Ovary (tissue), 9 donors: Measurements from ENCODE around the gene SPINK1. TPM values are rescaled to one million over a fixed set of nuclear protein-coding genes. Genes with fewer than 3 reads are reported as not detected.

Source experiments
- DNase-seq, 5 donors: peaks; one replicate each; pipeline ENCODE4 v3.0.0-alpha.2; 2019 to 2020
- H3K27ac ChIP-seq, 2 donors: fragments of 200-600 bp; one replicate each; pipeline versions ENCODE4 v1.5.1 to v1.8.0; 2019 to 2022
- H3K27me3 ChIP-seq: fragments of 200-600 bp; one replicate; pipeline ENCODE4 v1.8.0; 2022
- H3K36me3 ChIP-seq: fragments of 200-600 bp; sonication (generic); one replicate; pipeline ENCODE4 v1.5.1; 2019
- H3K4me1 ChIP-seq: one replicate; pipeline ENCODE4 v1.8.1; 2013; ENCODE audit warnings: mild to moderate bottlenecking, moderate library complexity; ENCODE audit not compliant: insufficient read depth
- H3K4me3 ChIP-seq: fragments of 200-600 bp; sonication (generic); one replicate; pipeline ENCODE4 v1.5.1; 2017
- H3K9me3 ChIP-seq, 2 donors: fragments of 200-600 bp in 1 of 2; sonication (generic) in 1 of 2; one replicate each; pipeline versions ENCODE4 v1.5.1 to v1.8.1; 2013 to 2019; ENCODE audit warnings: mild to moderate bottlenecking in 1 of 2, moderate library complexity in 1 of 2
- CTCF ChIP-seq, 3 donors: fragments of 450-650 bp in 2 of 3; fragments of 200-600 bp in 1 of 3; IDR thresholded peaks; one replicate each; pipeline versions ENCODE4 v1.5.1 to v1.8.0; 2016 to 2022; ENCODE audit warnings: antibody characterized with exemption in 3 of 3, mild to moderate bottlenecking in 1 of 3
- EP300 ChIP-seq: sonication (generic); formaldehyde crosslinking; IDR thresholded peaks from one replicate; pipeline ENCODE4 v1.6.1; 2017; ENCODE audit warnings: antibody characterized with exemption
- POLR2A ChIP-seq: fragments of 450-650 bp; IDR thresholded peaks from one replicate; pipeline ENCODE4 v1.6.1; 2017; ENCODE audit warnings: antibody characterized with exemption, mild to moderate bottlenecking, moderate library complexity
- WGBS, 3 donors: extraction: QIAGEN DNeasy Blood & Tissue Kit in 1 of 3; methylation state at CpG; one replicate each; pipeline versions ENCODE4 v1.1.5 to v1.1.7; 2013 to 2017; 5-methylcytosine and 5-hydroxymethylcytosine counted together
- intact Hi-C, 4 donors: fragments of 100-400 bp; cut with DNase I; formaldehyde crosslinking; loops; one replicate each; pipeline versions ENCODE4 v1.11.0 to v1.15.1; 2022 to 2023
- polyA plus RNA-seq, 2 donors: library from polyadenylated mRNA; stranded (reverse); fragments of 200-250 nt in 1 of 2; fragments of 350-450 nt in 1 of 2; fragmentation: Illumina TruSeq in 1 of 2; extraction: RNeasy Lipid Tissue Mini Kit (QIAGEN cat#74804) in 1 of 2; gene quantifications; one replicate each; pipeline ENCODE4 v1.2.3, GENCODE V29; 2013 to 2014
- total RNA-seq, 7 donors: library from RNA; depleted of rRNA in 2 of 7; stranded (reverse); fragments of >200 nt in 2 of 7; fragmentation: NEBNext Ultra II Directional in 3 of 7; extraction: Animal tissue kit (Norgen Biotek cat#: 25700) in 3 of 7; gene quantifications; one replicate each; pipeline versions ENCODE4 v1.1.0 to v1.2.4, GENCODE V29; 2016 to 2023
- donor health status: DM: no; HTN: no; CAD: no; lungs with moderate emphysema.
- donor health status: DM: no; HTN: no; CAD: no.
- donor health status: Bipolar disorder and iron deficiency.
- donor health status: DM: yes; HTN: yes; CAD: no.
- donor health status: DM: no; HTN: no; CAD: no.
- donor health status: DM: yes; HTN: yes; CAD: no.

The SPINK1 gene
- total and polyA plus RNA-seq, 9 donors, result 13.1 to 24.2 TPM; not detected in 7

GRCh38 chr5:147845618-147846017 is 14.1 kb upstream of the SPINK1 start:
- Histone ChIP-seq H3K4me3 (no peak overlapping the region), H3K36me3 (no peaks in the 10 kb centered on the region), H3K9me3 (no peaks in the 10 kb centered on the region), H3K27me3 (no peaks in the 10 kb centered on the region), H3K27ac (no peak overlapping the region), H3K4me1 (no peaks in the 10 kb centered on the region)
- no peak for TF ChIP-seq CTCF (IDR thresholded peaks at IDR 0.05)
- no peak for TF ChIP-seq EP300
- no peak for TF ChIP-seq POLR2A
- intact Hi-C loops, result no loop called here
- WGBS, 3 donors, result 48 to 76% (median 52%) methylated on average over 4 of the region's 4 CpGs
- DNase-seq, result no peak

DNA sequence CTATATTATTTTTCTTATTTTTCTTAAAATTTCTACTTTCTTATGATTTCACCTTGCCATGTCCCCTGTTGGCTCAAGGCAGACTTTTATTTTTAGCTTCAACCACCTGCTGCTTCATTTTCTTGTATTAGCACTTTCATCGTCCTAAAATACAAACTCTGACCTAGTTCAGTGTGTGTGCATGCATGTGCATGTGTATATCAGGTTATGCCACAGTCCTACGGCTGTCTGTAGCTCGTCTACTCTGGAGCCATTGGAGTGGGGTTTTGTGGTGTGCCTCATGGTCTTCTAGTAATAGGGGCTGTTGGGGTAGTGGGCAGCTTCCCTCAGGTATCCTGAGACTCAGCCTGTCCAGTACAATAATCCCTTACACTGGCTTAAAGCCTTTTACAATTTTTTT is 13.4 kb upstream of the SPINK1 start:
- no peak for DNase-seq
- H3K27ac ChIP-seq, result no peak overlapping the region
- H3K4me3 ChIP-seq, result no peak overlapping the region
- H3K9me3 ChIP-seq, result no peaks in the 10 kb centered on the region
- no peaks in the 10 kb centered on the region for H3K27me3 ChIP-seq
- no peaks in the 10 kb centered on the region for H3K36me3 ChIP-seq
- intact Hi-C loops, result no loop called here
- 49 to 73% (median 51%) methylated on average over 3 of the region's 3 CpGs for WGBS, 3 donors
- H3K4me1 ChIP-seq, result no peaks in the 10 kb centered on the region
- no peak for TF ChIP-seq CTCF (IDR thresholded peaks at IDR 0.05)
- TF ChIP-seq EP300, result no peak
- TF ChIP-seq POLR2A, result no peak

GRCh38 chr5:147842869-147843268 is 11.4 kb upstream of the SPINK1 start:
- no peak for TF ChIP-seq POLR2A
- TF ChIP-seq CTCF (IDR thresholded peaks at IDR 0.05), result no peak
- TF ChIP-seq EP300, result no peak

DNA sequence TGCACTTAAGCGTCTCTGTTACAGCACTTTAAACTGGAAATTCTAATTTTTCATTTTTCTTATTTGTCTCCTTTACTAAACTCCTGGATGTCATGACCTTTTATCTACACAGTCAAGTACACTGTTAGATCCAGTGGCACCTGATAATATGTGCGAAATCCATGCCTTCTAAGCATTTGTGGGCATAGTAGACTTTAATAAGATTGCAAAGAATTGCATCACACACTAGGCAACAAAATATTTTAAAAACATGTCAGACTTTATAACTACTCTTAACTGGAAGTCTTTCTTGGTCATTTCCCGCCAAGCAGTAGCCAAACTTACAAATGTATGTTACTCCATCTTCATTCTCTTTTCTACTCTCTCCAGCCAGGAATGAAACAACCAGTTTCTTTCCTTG is 5.0 kb upstream of the SPINK1 start:
- intact Hi-C loops, result no loop called here
- TF ChIP-seq EP300 (no peak), CTCF (IDR thresholded peaks at IDR 0.05) (no peak), POLR2A (no peak)
- no peak for DNase-seq
- no peaks in the 10 kb centered on the region for H3K27me3 ChIP-seq
- WGBS, 3 donors, result 80 to 88% (median 85%) methylated on average over 3 of the region's 3 CpGs
- no peak overlapping the region for H3K4me3 ChIP-seq
- no peaks in the 10 kb centered on the region for H3K4me1 ChIP-seq
- H3K27ac ChIP-seq, result no peak overlapping the region
- no peaks in the 10 kb centered on the region for H3K36me3 ChIP-seq
- H3K9me3 ChIP-seq, result no peaks in the 10 kb centered on the region

More at GRCh38 chr5:147842869-147843268, 11.4 kb upstream of the SPINK1 start:
- H3K27me3 ChIP-seq, result no peaks in the 10 kb centered on the region
- intact Hi-C loops, result no loop called here
- no peak overlapping the region for H3K27ac ChIP-seq
- 53 to 68% (median 59%) methylated on average over 2 of the region's 2 CpGs for whole genome bisulfite sequencing, 3 donors
- H3K9me3 ChIP-seq, result no peaks in the 10 kb centered on the region
- no peaks in the 10 kb centered on the region for H3K4me1 ChIP-seq
- H3K36me3 ChIP-seq, result no peaks in the 10 kb centered on the region
- H3K4me3 ChIP-seq, result no peak overlapping the region
- no peak for DNase-seq
